Fibroblast of lung (primary cell): ENCODE measurements around the gene MRPL21.

ENCODE experiments used
- EZH2 ChIP-seq: IDR thresholded peaks from 2 replicates; pipeline ENCODE4 v1.5.1; 2012; ENCODE audit warnings: low read length, control low read depth, mild to moderate bottlenecking; ENCODE audit errors: missing control alignments
- TF ChIP-seq, protein P1 (sequence below), 2 donors: IDR thresholded peaks in 1 of 2; conservative IDR thresholded peaks in 1 of 2; 1 replicate in 1 of 2; 2 replicates in 1 of 2; pipeline ENCODE4 v1.5.1; 2011 to 2012; ENCODE audit warnings: low read length in 2 of 2, control low read depth in 1 of 2, inconsistent platforms in 1 of 2, low read depth in 1 of 2, mild to moderate bottlenecking in 1 of 2

GRCh38 chr11:68928136-68928880, 24.7 kb upstream of the MRPL21 start:
- TF ChIP-seq, protein P1, sequence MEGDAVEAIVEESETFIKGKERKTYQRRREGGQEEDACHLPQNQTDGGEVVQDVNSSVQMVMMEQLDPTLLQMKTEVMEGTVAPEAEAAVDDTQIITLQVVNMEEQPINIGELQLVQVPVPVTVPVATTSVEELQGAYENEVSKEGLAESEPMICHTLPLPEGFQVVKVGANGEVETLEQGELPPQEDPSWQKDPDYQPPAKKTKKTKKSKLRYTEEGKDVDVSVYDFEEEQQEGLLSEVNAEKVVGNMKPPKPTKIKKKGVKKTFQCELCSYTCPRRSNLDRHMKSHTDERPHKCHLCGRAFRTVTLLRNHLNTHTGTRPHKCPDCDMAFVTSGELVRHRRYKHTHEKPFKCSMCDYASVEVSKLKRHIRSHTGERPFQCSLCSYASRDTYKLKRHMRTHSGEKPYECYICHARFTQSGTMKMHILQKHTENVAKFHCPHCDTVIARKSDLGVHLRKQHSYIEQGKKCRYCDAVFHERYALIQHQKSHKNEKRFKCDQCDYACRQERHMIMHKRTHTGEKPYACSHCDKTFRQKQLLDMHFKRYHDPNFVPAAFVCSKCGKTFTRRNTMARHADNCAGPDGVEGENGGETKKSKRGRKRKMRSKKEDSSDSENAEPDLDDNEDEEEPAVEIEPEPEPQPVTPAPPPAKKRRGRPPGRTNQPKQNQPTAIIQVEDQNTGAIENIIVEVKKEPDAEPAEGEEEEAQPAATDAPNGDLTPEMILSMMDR (conservative IDR thresholded peaks at IDR 0.05 in 1 of 2, IDR thresholded peaks at IDR 0.05 in 1 of 2; ENCODE audit: low read depth in 1 of 2, low read length in 2 of 2), result no peak
- no peak for TF ChIP-seq EZH2
